Caco-2 (cell line): Measurements from ENCODE around the gene DHRS7. TPM values are rescaled to one million over a fixed set of nuclear protein-coding genes. Genes with fewer than 3 reads are reported as not detected.

Experiments
- BruUV-seq: library from RNA; stranded (reverse); fragments of 400-500 nt; replicated peaks from 2 replicates; lab custom pipeline; 2021; lab: Mats Ljungman, UMichigan
- CTCF ChIA-PET: fragments of 300-600 bp; sonication (Branson Sonifier 250); formaldehyde crosslinking; loops from one replicate; lab custom pipeline; 2022; ENCODE audit warnings: antibody characterized with exemption; lab: Charles Lee
- POLR2A ChIA-PET: fragments of 300-600 bp; sonication (Branson Sonifier 250); formaldehyde crosslinking; loops from one replicate; lab custom pipeline; 2022; ENCODE audit warnings: antibody characterized with exemption; lab: Charles Lee
- DNase-seq, 2 experiments: peaks; one replicate each; pipeline versions ENCODE4 v3.0.0 to v3.0.0-alpha.2; 2020 to 2022
- H3K27me3 ChIP-seq: replicated peaks from 2 replicates; pipeline ENCODE4 v1.6.0; 2011; ENCODE audit warnings: low read length; ENCODE audit not compliant: control insufficient read depth, insufficient read depth
- H3K36me3 ChIP-seq: 2 replicates; pipeline ENCODE4 v1.5.1; 2011; ENCODE audit warnings: low read length; ENCODE audit not compliant: control insufficient read depth, insufficient read depth
- H3K4me1 ChIP-seq: fragments of 250-450 bp; sonication (Bioruptor Pico); 2 replicates; pipeline ENCODE4 v1.5.1; 2020; ENCODE audit warnings: mild to moderate bottlenecking
- H3K4me3 ChIP-seq: 2 replicates; pipeline ENCODE4 v1.5.1; 2011; ENCODE audit warnings: low read depth, mild to moderate bottlenecking, control low read depth, low read length
- H3K9me3 ChIP-seq: fragments of 250-450 bp; sonication (Bioruptor Pico); 2 replicates; pipeline ENCODE4 v1.5.1; 2020; ENCODE audit warnings: mild to moderate bottlenecking, moderate library complexity
- H3K27ac Mint-ChIP-seq: one replicate; pipeline ENCODE4 v1.8.0; 2022; ENCODE audit warnings: mixed read lengths; ENCODE audit not compliant: unreplicated experiment
- H3K27me3 Mint-ChIP-seq: one replicate; pipeline ENCODE4 v1.8.0; 2022; ENCODE audit warnings: mixed read lengths; ENCODE audit not compliant: insufficient read depth, unreplicated experiment
- H3K36me3 Mint-ChIP-seq: one replicate; pipeline ENCODE4 v1.8.0; 2022; ENCODE audit warnings: mild to moderate bottlenecking, mixed read lengths; ENCODE audit not compliant: insufficient read depth, unreplicated experiment
- H3K4me1 Mint-ChIP-seq: one replicate; pipeline ENCODE4 v1.8.0; 2022; ENCODE audit warnings: low read depth, mixed read lengths; ENCODE audit not compliant: unreplicated experiment
- H3K4me3 Mint-ChIP-seq: one replicate; pipeline ENCODE4 v1.8.0; 2022; ENCODE audit warnings: mild to moderate bottlenecking, moderate library complexity, mixed read lengths; ENCODE audit not compliant: unreplicated experiment
- H3K9me3 Mint-ChIP-seq: one replicate; pipeline ENCODE4 v1.8.0; 2022; ENCODE audit warnings: mixed read lengths; ENCODE audit not compliant: unreplicated experiment
- intact Hi-C: fragments of 100-400 bp; cut with micrococcal nuclease; formaldehyde crosslinking; loops from one replicate; pipeline ENCODE4 v1.10.0; 2022; ENCODE audit not compliant: unreplicated experiment
- total RNA-seq: library from RNA; stranded (reverse); gene quantifications from 2 replicates; pipeline ENCODE4 v1.2.3, GENCODE V29; 2022
- TF ChIP-seq, protein P1 (sequence below), 2 experiments: fragments of 200-600 bp in 1 of 2; IDR thresholded peaks; 1 replicate in 1 of 2; 2 replicates in 1 of 2; pipeline versions ENCODE4 v1.5.1 to v1.8.0; 2011 to 2022; ENCODE audit warnings: antibody characterized with exemption in 1 of 2, control low read depth in 1 of 2, inconsistent platforms in 1 of 2, low read depth in 1 of 2, low read length in 1 of 2, mild to moderate bottlenecking in 1 of 2, moderate library complexity in 1 of 2; ENCODE audit not compliant: insufficient read depth in 1 of 2, severe bottlenecking in 1 of 2, unreplicated experiment in 1 of 2

Gene DHRS7
- total RNA-seq, 1 experiment from 2014 or later, result 61.6 TPM

- Histone ChIP-seq H3K9me3 (no peaks in the 10 kb centered on the region), H3K27me3 (no peaks in the 10 kb centered on the region), H3K36me3 (no peaks in the 10 kb centered on the region), H3K4me3 (peak overlapping the region; percentile 78), H3K4me1 (no peaks in the 10 kb centered on the region)
- no TSS peak for BruUV-seq
- Mint-ChIP-seq H3K4me1 (no peaks in the 10 kb centered on the region), H3K27ac (peak overlapping the region; percentile 84), H3K27me3 (no peaks in the 10 kb centered on the region), H3K36me3 (no peaks in the 10 kb centered on the region), H3K4me3 (peak overlapping the region; percentile 94), H3K9me3 (no peaks in the 10 kb centered on the region)
- ChIA-PET POLR2A (interaction anchor here (0.8 kb wide), 1 partner anchor 103 kb away, joined by 3 read pairs; no protein-coding TSS in a partner anchor), CTCF (interaction anchor here (0.7 kb wide), 1 partner anchor 100 kb away, joined by 3 read pairs; no protein-coding TSS in a partner anchor)
- TF ChIP-seq, protein P1, sequence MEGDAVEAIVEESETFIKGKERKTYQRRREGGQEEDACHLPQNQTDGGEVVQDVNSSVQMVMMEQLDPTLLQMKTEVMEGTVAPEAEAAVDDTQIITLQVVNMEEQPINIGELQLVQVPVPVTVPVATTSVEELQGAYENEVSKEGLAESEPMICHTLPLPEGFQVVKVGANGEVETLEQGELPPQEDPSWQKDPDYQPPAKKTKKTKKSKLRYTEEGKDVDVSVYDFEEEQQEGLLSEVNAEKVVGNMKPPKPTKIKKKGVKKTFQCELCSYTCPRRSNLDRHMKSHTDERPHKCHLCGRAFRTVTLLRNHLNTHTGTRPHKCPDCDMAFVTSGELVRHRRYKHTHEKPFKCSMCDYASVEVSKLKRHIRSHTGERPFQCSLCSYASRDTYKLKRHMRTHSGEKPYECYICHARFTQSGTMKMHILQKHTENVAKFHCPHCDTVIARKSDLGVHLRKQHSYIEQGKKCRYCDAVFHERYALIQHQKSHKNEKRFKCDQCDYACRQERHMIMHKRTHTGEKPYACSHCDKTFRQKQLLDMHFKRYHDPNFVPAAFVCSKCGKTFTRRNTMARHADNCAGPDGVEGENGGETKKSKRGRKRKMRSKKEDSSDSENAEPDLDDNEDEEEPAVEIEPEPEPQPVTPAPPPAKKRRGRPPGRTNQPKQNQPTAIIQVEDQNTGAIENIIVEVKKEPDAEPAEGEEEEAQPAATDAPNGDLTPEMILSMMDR (IDR thresholded peaks at IDR 0.05; ENCODE audit: insufficient read depth in 1 of 2, low read depth in 1 of 2, low read length in 1 of 2, severe bottlenecking in 1 of 2, unreplicated experiment in 1 of 2), result no peak
- intact Hi-C loops, result no loop called here
- DNase-seq, result no peak
Observed at GRCh38 chr14:60164404-60164711, 840 bp downstream of the DHRS7 start.

DNA sequence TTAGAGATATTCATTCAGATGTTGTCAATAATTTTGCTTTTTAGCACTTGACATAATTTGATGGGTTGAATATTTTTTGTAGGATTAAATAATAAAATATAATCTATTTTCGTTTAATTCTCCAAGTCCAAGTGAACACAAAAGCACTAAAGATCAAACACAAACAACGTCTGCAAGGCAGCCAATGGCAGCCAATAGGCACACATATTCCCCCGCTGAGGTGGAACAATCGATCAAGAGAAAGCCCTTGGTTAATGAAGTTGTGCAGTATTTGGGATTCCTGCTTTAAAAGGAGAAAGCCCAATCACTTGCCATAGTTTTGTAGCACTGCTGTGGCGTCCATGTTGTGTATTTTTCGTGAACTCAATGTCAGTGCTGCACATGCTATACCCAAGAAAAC, 1.5 kb downstream of the DHRS7 start:
- no peak for DNase-seq
- peak overlapping the region; percentile 78 for H3K4me3 ChIP-seq
- no peaks in the 10 kb centered on the region for H3K36me3 Mint-ChIP-seq
- POLR2A ChIA-PET, result no interaction called here
- no peaks in the 10 kb centered on the region for H3K4me1 ChIP-seq
- no peak overlapping the region for H3K27ac Mint-ChIP-seq
- H3K27me3 ChIP-seq, result no peaks in the 10 kb centered on the region
- CTCF ChIA-PET, result no interaction called here
- no peaks in the 10 kb centered on the region for H3K9me3 ChIP-seq
- intact Hi-C loops, result no loop called here
- peak overlapping the region; percentile 94 for H3K4me3 Mint-ChIP-seq
- no peaks in the 10 kb centered on the region for H3K9me3 Mint-ChIP-seq
- TSS peak; percentile 55 for BruUV-seq
- no peaks in the 10 kb centered on the region for H3K36me3 ChIP-seq
- no peaks in the 10 kb centered on the region for H3K27me3 Mint-ChIP-seq
- TF ChIP-seq, protein P1 (IDR thresholded peaks at IDR 0.05; ENCODE audit: insufficient read depth in 1 of 2, low read depth in 1 of 2, low read length in 1 of 2, severe bottlenecking in 1 of 2, unreplicated experiment in 1 of 2), result no peak
- no peaks in the 10 kb centered on the region for H3K4me1 Mint-ChIP-seq

DNA sequence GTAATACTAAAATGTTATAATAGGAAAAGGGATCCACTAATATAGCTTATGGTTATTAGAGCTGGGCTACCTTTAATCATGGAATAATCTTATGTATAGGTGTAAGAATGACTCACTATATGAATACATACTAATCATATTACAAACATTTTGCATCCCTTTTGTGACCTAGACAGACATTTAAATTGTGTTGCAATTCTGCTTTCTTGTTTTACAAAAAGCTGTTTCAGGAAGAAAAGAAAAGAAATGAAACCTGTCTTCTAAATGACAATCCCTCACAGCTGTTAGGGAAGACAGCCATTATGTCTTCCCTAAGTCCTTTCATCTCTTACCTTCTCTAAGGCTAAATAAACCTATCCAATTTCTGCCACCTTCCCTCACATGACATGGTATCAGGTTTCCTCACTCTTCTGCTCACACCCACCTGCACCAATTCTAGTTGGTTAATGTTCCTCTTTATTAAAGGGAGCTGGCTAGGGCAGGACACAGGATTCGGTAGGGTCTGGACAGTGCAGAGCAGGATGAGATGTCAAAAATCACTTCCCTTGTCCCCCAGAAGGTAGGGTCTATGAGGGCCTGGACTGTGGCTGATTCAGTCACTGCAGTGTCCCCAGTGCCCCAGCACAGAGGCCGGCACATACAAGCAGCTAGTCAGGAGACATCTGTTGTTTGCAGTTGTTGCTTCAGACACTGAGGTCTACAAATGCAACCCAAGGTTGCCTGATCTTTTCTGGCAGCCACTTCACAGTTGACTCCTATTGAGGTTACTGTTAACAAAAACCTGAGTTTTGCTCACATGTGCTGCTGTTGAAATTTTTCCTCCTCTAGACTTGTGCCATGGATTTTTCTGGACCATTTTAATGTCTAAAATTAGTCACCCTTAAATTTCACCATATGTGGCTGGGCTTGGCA, 3.7 kb downstream of the DHRS7 start:
- Mint-ChIP-seq H3K36me3 (no peaks in the 10 kb centered on the region), H3K27ac (no peak overlapping the region)
- CTCF ChIA-PET, result no interaction called here

More for the DNA sequence above, 3.7 kb downstream of the DHRS7 start:
- H3K9me3 Mint-ChIP-seq, result no peaks in the 10 kb centered on the region
- POLR2A ChIA-PET, result interaction anchor here (0.8 kb wide), 1 partner anchor 88 kb away, joined by 5 read pairs; the partner anchor contains the start of gene PPM1A
- Histone ChIP-seq H3K4me1 (peaks cover 2% of the 10 kb centered on the region; the same call in 1 of the 2 replicates), H3K9me3 (no peaks in the 10 kb centered on the region), H3K36me3 (no peaks in the 10 kb centered on the region), H3K4me3 (no peak overlapping the region), H3K27me3 (no peaks in the 10 kb centered on the region)
- intact Hi-C loops, result no loop called here
- no peaks in the 10 kb centered on the region for H3K4me1 Mint-ChIP-seq
- no peak overlapping the region for H3K4me3 Mint-ChIP-seq
- no peaks in the 10 kb centered on the region for H3K27me3 Mint-ChIP-seq
- BruUV-seq, result no TSS peak
- TF ChIP-seq, protein P1 (IDR thresholded peaks at IDR 0.05; ENCODE audit: insufficient read depth in 1 of 2, low read depth in 1 of 2, low read length in 1 of 2, severe bottlenecking in 1 of 2, unreplicated experiment in 1 of 2), result no peak
- DNase-seq, result no peak
